ENCODE results near the gene SLCO3A1.

- TF ChIP-seq CTCF (conservative IDR thresholded peaks at IDR 0.05): no peak
- TF ChIP-seq EZH2 (IDR thresholded peaks at IDR 0.05; ENCODE audit: low read depth): no peak
These were observed 150.1 kb downstream of the SLCO3A1 start for GRCh38 chr15:92003515-92004067.

Measured in PC-9 (cell line).